Left cardiac atrium (tissue), 4 donors: Measurements from ENCODE around the gene PEDS1. TPM values are rescaled to one million over a fixed set of nuclear protein-coding genes. Genes with fewer than 3 reads are reported as not detected.

Source experiments
- ATAC-seq, 2 donors: fragments of 200-7000 bp; cut with Tn5 transposase; one replicate each; pipeline ENCODE4 v1.9.1; 2020; ENCODE audit warnings: mild to moderate bottlenecking in 2 of 2, moderate library complexity in 2 of 2
- DNase-seq: peaks from one replicate; pipeline ENCODE4 v3.0.0-alpha.2; 2020
- intact Hi-C, 2 donors: fragments of 100-400 bp; cut with DNase I; formaldehyde crosslinking; loops; one replicate each; pipeline versions ENCODE4 v1.14.1 to v1.15.1; 2022 to 2023
- total RNA-seq, 2 donors: library from RNA; stranded (reverse); fragmentation: NEBNext Ultra II Directional; extraction: Animal tissue kit (Norgen Biotek cat#: 25700); gene quantifications; one replicate each; pipeline ENCODE4 v1.2.1, GENCODE V29; 2021
- donor health status: DM: no; HTN: yes; CAD: no.
- donor health status: DM: no; HTN: yes; CAD: no; lungs with severe emphysema.
- donor health status: DM: yes; HTN: yes; CAD: no.
- donor health status: Dilated cardiomyopathy.

PEDS1 gene
- total RNA-seq, 2 donors from 2014 or later: 17.7 to 21.8 TPM

GRCh38 chr20:50127587-50128519 lies 25.7 kb downstream of the PEDS1 start:
- intact Hi-C loops: no loop called here
- DNase-seq (no peak), ATAC-seq (no peak)

- ATAC-seq (peak; percentile 34 to 76), DNase-seq (no peak)
- intact Hi-C loops: no loop called here
These were observed 26.9 kb downstream of the PEDS1 start for GRCh38 chr20:50126662-50127061.

GRCh38 chr20:50125279-50125678 lies 28.2 kb downstream of the PEDS1 start:
- DNase-seq: no peak
- ATAC-seq: no peak
- intact Hi-C loops: no loop called here

DNA sequence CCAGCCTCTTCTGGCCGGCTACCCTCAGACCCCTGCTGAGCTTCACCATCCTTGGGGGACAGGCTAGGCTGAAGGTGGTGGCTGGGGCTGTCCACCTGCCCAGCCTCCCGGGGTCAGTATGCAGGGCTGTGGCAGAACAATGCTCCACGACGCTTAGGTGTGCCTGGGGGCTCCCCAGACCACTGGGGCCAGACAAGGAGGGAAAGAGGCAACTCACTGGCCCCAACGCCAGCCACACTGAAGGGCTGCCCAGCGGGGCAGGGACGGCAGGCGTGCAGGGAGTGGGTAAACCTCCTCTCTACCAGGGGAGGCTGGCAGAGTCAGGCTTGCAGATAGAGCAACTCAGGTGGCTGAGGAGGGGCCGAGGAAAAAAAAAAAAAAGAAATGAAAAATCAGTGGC lies 29.0 kb downstream of the PEDS1 start:
- no peak for ATAC-seq
- intact Hi-C loops: loop anchor here in 1 of 2 donors (5.0 kb wide), 1 partner anchor 48 kb away; no protein-coding TSS in a partner anchor
- no peak for DNase-seq

- ATAC-seq: no peak
These were observed 30.1 kb downstream of the PEDS1 start for GRCh38 chr20:50123418-50123817.

GRCh38 chr20:50122763-50123162 lies 30.8 kb downstream of the PEDS1 start:
- intact Hi-C loops: loop anchor here in 1 of 2 donors (5.0 kb wide), 1 partner anchor 50 kb away; no protein-coding TSS in a partner anchor

More at GRCh38 chr20:50123418-50123817, 30.1 kb downstream of the PEDS1 start:
- DNase-seq: no peak
- intact Hi-C loops: loop anchor here in 1 of 2 donors (5.0 kb wide), 1 partner anchor 49 kb away; no protein-coding TSS in a partner anchor

GRCh38 chr20:50121858-50122271 lies 31.7 kb downstream of the PEDS1 start:
- DNase-seq (no peak), ATAC-seq (no peak)
- intact Hi-C loops: loop anchor here (1.0 to 5.0 kb wide), 2 partner anchors 47 to 50 kb away; no protein-coding TSS in a partner anchor

More at GRCh38 chr20:50122763-50123162, 30.8 kb downstream of the PEDS1 start:
- ATAC-seq (no peak), DNase-seq (no peak)

GRCh38 chr20:50120935-50121693 lies 32.4 kb downstream of the PEDS1 start:
- ATAC-seq (peak; percentile 74 to 79), DNase-seq (peak; percentile 64)
- intact Hi-C loops: loop anchor here (1.0 to 5.0 kb wide), 2 partner anchors 48 to 51 kb away; no protein-coding TSS in a partner anchor

DNA sequence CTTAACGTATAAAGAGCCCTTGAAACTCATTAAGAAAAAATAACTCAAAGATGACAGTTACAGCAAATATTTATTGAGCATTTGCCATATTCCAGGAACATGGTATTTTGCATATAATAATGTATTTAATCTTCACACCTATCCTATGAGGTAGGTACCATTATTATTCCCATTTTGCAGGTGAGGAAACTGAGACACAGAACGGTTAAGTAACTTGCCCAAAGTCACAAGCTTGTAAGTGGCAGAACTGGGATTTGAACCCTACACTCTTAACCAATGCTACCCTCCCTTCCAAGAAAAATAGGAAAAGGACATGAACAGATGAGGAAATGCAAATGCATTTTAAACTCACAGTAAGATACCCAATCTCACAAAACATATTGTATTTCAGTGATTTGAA lies 35.3 kb downstream of the PEDS1 start:
- ATAC-seq: no peak
- intact Hi-C loops: no loop called here
- no peak for DNase-seq

DNA sequence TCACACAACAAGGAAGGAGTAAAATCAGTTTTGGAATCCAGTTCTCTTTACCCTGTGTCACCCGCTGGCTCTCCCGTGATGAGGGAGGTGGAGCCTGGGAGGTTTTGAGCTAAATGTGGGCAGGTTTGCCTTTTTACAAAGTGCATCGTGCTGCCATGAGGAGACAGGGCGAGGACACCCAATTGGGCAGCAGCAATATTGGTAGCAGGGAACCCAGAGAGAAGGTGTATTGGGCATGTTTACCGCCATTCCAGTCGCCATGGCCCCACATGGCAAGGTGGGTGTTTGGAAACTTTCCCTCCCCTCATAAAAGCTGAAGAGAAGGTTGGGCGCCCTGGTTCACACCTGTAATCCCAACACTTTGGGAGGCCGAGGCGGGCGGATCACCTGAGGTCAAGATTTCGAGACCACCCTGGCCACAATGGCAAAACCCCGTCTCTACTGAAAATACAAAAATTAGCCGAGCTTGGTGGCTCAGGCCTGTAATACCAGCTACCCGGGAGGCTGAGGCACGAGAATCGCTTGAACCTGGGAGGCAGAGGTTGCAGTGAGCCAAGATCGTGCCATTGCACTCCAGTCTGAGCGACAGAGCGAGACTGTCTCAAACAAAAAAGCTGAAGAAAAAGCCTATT lies 37.0 kb downstream of the PEDS1 start:
- DNase-seq (no peak), ATAC-seq (no peak)
- intact Hi-C loops: no loop called here

DNA sequence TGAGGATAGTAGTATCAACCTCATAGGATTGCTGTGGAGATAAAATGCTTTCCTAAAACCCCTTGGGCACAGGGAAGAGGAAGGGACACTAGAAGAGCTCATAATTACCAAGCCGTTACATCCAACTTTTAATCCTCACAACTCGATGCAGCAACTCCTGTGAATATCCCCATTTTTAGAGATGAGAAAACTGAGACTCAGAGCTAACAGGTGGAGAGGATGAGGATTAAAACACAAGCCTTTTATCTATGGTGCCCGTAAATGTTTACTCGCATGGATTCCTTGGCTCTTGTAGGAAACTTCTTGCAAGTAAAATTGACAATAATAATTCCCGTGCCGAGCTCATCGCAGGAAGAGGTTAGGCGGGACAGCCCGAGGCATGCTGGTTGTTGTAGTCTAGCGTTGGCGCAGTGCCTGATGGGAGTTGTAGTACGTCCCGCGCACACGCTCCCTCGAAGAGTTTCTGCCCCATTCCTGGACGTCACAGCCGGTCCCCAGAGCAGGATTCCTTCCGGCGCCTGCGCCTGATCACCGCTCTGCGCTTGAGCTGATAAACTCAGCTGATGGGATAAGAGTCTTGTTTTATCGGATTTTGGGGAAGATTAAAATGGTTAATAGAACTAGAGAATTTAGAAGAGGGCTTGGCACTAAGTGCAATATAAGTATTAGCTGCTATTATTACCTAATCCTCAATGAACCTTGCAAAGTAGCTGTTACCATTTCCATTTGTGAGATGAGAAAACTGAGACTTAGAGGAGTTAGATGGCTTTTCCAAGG lies 37.7 kb downstream of the PEDS1 start:
- DNase-seq: peak; percentile 98
- intact Hi-C loops: no loop called here

DNA sequence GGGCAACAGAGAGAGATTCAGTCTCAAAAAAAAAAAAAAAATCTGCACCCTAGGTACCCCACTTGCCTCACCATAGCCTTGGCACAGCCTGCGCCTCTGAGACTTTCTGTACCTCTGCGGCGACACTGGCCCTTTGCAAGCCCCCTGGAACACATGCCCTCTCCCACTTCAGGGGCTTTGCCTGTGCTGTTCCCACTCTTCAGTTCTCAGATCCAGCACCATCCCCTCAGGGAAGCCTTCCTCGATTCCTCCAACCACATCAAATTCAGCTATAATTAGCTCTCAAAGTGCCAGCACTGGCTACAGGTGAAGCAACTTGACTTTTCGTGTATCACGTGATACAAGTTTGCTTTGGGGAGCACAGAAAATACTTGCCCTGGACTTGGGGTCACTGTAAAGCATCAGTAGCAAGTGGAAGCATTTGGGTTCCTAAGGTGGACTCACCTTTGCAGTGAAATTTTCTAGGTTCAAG lies 38.4 kb downstream of the PEDS1 start:
- DNase-seq: no peak
- intact Hi-C loops: no loop called here
- no peak for ATAC-seq

More for the DNA sequence above, 37.7 kb downstream of the PEDS1 start:
- ATAC-seq: peak; percentile 89 to 90

- no peak for ATAC-seq
- intact Hi-C loops: no loop called here
- DNase-seq: no peak
These were observed 39.9 kb downstream of the PEDS1 start for GRCh38 chr20:50113420-50114224.

- intact Hi-C loops: no loop called here
- peak; percentile 94 for DNase-seq
- peak; percentile 91 to 92 for ATAC-seq
These were observed 40.8 kb downstream of the PEDS1 start, which contains the start of gene UBE2V1 for GRCh38 chr20:50112512-50113419. TSS of gene UBE2V1 (minus strand) at chr20:50113150. CDS start at chr20:50113128, 22 bp downstream.

DNA sequence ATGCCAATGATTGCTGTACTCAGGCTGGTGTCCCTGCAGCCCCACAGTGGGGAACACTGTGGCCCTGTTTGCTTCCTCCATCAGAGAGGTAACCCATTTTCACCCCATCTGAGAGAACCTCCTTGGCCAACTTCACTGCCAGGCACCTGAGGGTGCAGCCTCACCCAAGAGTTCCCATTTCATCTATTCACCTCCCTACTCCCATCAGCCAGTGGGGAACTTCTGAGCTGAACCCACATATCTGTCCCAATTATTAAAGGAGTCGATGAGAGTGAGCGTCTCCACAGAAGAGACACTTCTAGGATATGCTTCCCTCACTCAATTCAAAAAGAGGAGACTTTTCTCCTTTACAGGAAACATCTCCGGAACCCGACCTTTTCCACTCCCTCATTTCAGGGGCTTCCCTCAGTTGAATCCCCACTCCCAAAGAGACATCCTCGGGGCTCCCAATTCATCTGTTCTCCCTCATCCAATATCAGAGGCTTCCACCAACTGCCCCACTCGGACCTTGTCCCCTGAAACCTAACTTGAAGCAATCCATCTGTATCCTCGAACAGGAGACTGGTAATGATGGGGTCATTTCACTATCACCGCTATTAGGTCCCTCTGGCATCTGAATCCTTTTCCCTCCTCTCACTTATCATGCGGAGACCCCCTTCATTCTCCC lies 41.6 kb downstream of the PEDS1 start:
- DNase-seq: no peak
- ATAC-seq: no peak
- intact Hi-C loops: no loop called here
